ENCODE data around the gene CEBPZOS. TPM values are rescaled to one million over a fixed set of nuclear protein-coding genes. Genes with fewer than 3 reads are reported as not detected.

The CEBPZOS gene
- 37.6 and 40.7 TPM in 2 replicates for total RNA-seq (2022)
- percentile 76 among the genes with signal in this experiment for Bru-seq, nascent RNA
- BruChase-seq, experiment 1, labeled RNA remaining after a 6-hour chase = percentile 90 among the genes with signal in this experiment
- percentile 84 among the genes with signal in this experiment for BruChase-seq, experiment 2, labeled RNA remaining after a 2-hour chase
- long read RNA-seq, transcript CEBPZOS-204 (5 exons, 3,158 nt) = major isoform, 21 of 57 reads
- long read RNA-seq, transcript CEBPZOS-201 (5 exons, 695 nt) = minor isoform, 6 of 57 reads
- long read RNA-seq, partial matches to known transcripts = 16 of 57 reads
- long read RNA-seq, other reads (novel, unspliced or antisense) = 14 of 57 reads

DNA sequence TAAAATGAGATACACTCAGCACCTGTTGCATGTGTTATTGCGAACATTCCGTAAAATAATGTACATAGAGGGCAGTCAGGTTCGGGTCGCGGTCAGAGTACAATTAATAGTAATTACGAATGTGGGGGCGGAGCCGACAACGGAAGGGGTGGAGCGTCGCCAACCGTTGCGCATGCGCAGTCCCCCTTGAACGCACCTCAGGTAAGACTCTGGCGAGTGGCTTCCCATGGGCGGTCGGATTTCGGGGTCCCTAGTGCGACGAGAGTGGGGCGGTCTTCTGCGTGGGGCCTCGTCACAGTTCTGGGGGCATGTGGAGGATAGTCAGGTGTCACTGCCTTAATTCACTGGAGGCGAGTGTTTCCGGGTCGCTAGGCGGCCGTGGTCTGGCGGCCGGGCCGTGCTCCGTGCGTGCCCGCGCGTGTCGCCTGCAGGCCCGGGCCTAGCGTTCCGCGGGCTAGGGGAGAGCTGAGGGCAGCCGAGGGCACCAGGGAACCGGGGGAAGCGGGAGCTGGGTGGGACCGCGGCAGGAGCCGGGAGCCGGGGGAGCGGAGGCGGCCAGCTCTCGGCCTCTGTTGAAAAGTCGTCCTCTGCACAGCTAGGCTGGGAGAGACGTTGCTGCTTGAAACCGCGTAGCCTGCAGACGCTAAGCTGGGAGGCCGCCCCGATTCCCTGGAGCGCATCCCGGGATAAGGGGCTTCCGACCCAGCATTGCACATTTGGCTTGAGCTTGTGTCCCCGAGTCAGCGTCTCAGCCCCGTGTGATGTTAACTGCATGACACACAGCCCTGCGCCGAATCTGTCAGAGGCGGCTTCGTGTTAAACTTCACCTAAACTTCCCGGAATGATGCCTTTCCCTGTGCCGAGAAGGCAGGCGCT, at the start of gene CEBPZOS:
CEBPZOS (plus strand) TSS at position 177 of the 876 bp plus-strand sequence. CDS start 3,209 bp downstream, outside the sequence.
- H3K27ac Mint-ChIP-seq (ENCODE audit: unreplicated experiment) = peak within 1 kb of the TSS; percentile 96
- CTCF ChIA-PET = no interaction called here

DNA sequence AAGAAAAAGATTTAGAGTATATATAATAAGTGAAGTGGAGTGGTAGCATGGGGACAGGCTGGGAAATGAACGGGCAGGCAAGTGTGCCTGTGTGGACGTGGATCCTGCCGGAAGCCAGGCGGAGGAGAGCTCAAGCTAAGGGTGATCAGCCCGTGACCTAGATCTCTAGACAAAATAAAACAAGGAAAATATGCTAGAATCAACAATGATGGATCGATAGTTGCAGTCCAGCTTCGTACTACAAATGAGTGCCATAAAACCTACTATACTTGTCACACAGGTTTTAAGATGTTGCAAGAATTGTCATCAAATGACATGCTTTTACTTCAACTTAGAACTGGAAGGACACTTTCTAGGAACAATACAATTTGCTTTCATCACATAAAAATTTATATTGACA, 48.0 kb upstream of the CEBPZOS start:
- H3K9me3 Mint-ChIP-seq (ENCODE audit: low read depth, unreplicated experiment) = no peaks in the 10 kb centered on the region
- peaks cover 47% of the 10 kb centered on the region for H3K4me1 Mint-ChIP-seq (ENCODE audit: low read depth, unreplicated experiment)
- CTCF ChIA-PET = no interaction called here
- intact Hi-C loops (cut with micrococcal nuclease; ENCODE audit: unreplicated experiment) = loop anchor here (5.0 kb wide), 1 partner anchor 84 kb away; the partner anchor contains the start of genes CEBPZ and NDUFAF7
- H3K36me3 Mint-ChIP-seq (ENCODE audit: insufficient read depth, unreplicated experiment) = peaks cover 43% of the 10 kb centered on the region
- H3K27me3 Mint-ChIP-seq (ENCODE audit: unreplicated experiment) = no peaks in the 10 kb centered on the region
- BruUV-seq (replicated peaks) = no TSS peak
- peak overlapping the region; percentile 52 for H3K4me3 Mint-ChIP-seq (ENCODE audit: low read depth, unreplicated experiment)
- peak; percentile 45 for DNase-seq
- TF ChIP-seq, protein P1, sequence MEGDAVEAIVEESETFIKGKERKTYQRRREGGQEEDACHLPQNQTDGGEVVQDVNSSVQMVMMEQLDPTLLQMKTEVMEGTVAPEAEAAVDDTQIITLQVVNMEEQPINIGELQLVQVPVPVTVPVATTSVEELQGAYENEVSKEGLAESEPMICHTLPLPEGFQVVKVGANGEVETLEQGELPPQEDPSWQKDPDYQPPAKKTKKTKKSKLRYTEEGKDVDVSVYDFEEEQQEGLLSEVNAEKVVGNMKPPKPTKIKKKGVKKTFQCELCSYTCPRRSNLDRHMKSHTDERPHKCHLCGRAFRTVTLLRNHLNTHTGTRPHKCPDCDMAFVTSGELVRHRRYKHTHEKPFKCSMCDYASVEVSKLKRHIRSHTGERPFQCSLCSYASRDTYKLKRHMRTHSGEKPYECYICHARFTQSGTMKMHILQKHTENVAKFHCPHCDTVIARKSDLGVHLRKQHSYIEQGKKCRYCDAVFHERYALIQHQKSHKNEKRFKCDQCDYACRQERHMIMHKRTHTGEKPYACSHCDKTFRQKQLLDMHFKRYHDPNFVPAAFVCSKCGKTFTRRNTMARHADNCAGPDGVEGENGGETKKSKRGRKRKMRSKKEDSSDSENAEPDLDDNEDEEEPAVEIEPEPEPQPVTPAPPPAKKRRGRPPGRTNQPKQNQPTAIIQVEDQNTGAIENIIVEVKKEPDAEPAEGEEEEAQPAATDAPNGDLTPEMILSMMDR (IDR thresholded peaks at IDR 0.05; ENCODE audit: unreplicated experiment) = no peak
- H3K27ac Mint-ChIP-seq (ENCODE audit: unreplicated experiment) = peak overlapping the region; percentile 97

More for the DNA sequence above, at the start of gene CEBPZOS:
- no TSS peak for BruUV-seq (replicated peaks)
- TF ChIP-seq, protein P1 (IDR thresholded peaks at IDR 0.05; ENCODE audit: unreplicated experiment) = no peak
- no peaks in the 10 kb centered on the region for H3K27me3 Mint-ChIP-seq (ENCODE audit: unreplicated experiment)
- intact Hi-C loops (cut with micrococcal nuclease; ENCODE audit: unreplicated experiment) = no loop called here
- DNase-seq = peak; percentile 87
- peak within 1 kb of the TSS; percentile 96 for H3K4me3 Mint-ChIP-seq (ENCODE audit: low read depth, unreplicated experiment)
- peaks cover 2% of the 10 kb centered on the region for H3K9me3 Mint-ChIP-seq (ENCODE audit: low read depth, unreplicated experiment)
- peaks cover 35% of the 10 kb centered on the region for H3K36me3 Mint-ChIP-seq (ENCODE audit: insufficient read depth, unreplicated experiment)
- H3K4me1 Mint-ChIP-seq (ENCODE audit: low read depth, unreplicated experiment) = no peaks in the 10 kb centered on the region

DNA sequence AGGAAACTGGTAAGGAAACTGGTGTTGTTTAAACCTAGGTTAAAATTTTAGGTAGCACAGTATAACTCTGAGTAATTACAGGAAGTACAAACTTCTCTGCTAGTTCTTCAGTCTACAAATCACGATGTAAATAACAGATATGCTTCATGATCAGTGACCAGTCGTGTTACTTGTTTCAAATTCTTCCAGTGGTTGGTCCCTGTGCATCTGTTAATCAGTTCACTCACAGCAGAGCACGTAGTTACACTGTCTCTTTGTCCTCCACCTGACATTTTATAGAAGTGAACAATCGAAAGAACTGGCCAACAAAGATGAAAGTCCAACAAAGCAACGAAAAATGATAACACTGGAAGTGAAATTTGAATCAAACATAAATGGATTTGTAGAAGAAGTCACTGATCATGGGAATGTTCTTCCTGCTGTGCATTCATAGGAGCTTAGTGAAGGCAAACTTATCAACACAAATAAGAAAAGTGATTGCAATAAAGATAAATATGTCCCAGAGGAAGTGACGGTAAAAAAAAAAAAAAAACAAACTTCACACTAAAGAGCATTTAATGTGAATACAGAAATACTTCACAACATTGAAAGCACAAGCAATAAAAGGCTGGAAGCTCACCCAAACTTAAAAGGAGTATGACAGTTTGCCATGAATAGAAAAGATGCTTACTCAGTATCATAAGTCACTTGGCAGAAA, 46.5 kb upstream of the CEBPZOS start:
- Mint-ChIP-seq H3K4me3 (ENCODE audit: low read depth, unreplicated experiment) (peak overlapping the region; percentile 59), H3K27me3 (ENCODE audit: unreplicated experiment) (no peaks in the 10 kb centered on the region), H3K4me1 (ENCODE audit: low read depth, unreplicated experiment) (peaks cover 51% of the 10 kb centered on the region), H3K27ac (ENCODE audit: unreplicated experiment) (peak overlapping the region; percentile 60), H3K9me3 (ENCODE audit: low read depth, unreplicated experiment) (no peaks in the 10 kb centered on the region), H3K36me3 (ENCODE audit: insufficient read depth, unreplicated experiment) (peaks cover 35% of the 10 kb centered on the region)
- CTCF ChIA-PET = no interaction called here
- intact Hi-C loops (cut with micrococcal nuclease; ENCODE audit: unreplicated experiment) = loop anchor here (5.0 kb wide), 1 partner anchor 83 kb away; the partner anchor contains the start of genes CEBPZ and NDUFAF7
- TF ChIP-seq, protein P1 (IDR thresholded peaks at IDR 0.05; ENCODE audit: unreplicated experiment) = no peak
- no peak for DNase-seq
- no TSS peak for BruUV-seq (replicated peaks)

DNA sequence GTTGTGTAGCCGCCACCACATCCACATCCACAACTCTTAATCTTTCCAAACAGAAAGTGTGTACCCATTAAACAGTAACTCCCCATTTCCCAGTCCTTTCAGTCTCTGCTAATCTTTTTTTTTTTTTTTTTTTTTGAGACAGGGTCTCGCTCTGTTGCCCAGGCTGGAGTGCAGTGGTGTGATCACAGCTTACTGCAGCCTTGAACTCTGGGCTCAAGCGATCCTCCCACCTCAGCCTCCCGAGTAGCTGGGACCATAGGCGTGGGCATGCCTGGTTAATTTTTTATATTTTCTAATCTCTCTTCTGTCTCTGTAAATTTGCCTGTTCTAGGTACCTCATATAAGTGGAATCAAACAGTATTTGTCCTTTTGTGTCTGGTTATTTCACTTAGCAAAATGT, 43.1 kb upstream of the CEBPZOS start:
- Mint-ChIP-seq H3K36me3 (ENCODE audit: insufficient read depth, unreplicated experiment) (peaks cover 40% of the 10 kb centered on the region), H3K27me3 (ENCODE audit: unreplicated experiment) (no peaks in the 10 kb centered on the region), H3K9me3 (ENCODE audit: low read depth, unreplicated experiment) (no peaks in the 10 kb centered on the region), H3K4me3 (ENCODE audit: low read depth, unreplicated experiment) (no peak overlapping the region), H3K4me1 (ENCODE audit: low read depth, unreplicated experiment) (peaks cover 57% of the 10 kb centered on the region), H3K27ac (ENCODE audit: unreplicated experiment) (no peak overlapping the region)
- TF ChIP-seq, protein P1 (IDR thresholded peaks at IDR 0.05; ENCODE audit: unreplicated experiment) = no peak
- DNase-seq = no peak
- CTCF ChIA-PET = interaction anchor here (0.6 kb wide), 1 partner anchor 23 kb away, joined by 9 read pairs; no protein-coding TSS in a partner anchor
- intact Hi-C loops (cut with micrococcal nuclease; ENCODE audit: unreplicated experiment) = no loop called here
- no TSS peak for BruUV-seq (replicated peaks)

Measured in Calu3 (cell line).